Cardiac muscle cell (in vitro differentiated cells and primary cell): ENCODE measurements around the gene USP9X. TPM values are rescaled to one million over a fixed set of nuclear protein-coding genes. Genes with fewer than 3 reads are reported as not detected.

Source experiments
- DNase-seq, 2 donors: peaks; one replicate each; pipeline versions ENCODE4 v3.0.0 to v3.0.0-alpha.2; 2010 to 2017; ENCODE audit warnings: low read depth in 1 of 2, low spot score in 1 of 2
- H3K27ac ChIP-seq: fragments of 200-600 bp; sonication (generic); 2 replicates; pipeline ENCODE4 v1.5.1; 2016
- H3K27me3 ChIP-seq: fragments of 200-600 bp; sonication (generic); 2 replicates; pipeline ENCODE4 v1.6.0; 2016; ENCODE audit warnings: control low read depth
- H3K36me3 ChIP-seq: fragments of 200-600 bp; sonication (generic); 2 replicates; pipeline ENCODE4 v1.5.1; 2016; ENCODE audit warnings: control low read depth
- H3K4me1 ChIP-seq: fragments of 200-600 bp; sonication (generic); 2 replicates; pipeline ENCODE4 v1.8.1; 2017; ENCODE audit warnings: low read depth, mild to moderate bottlenecking, mixed run types
- H3K4me3 ChIP-seq: fragments of 200-600 bp; sonication (generic); 2 replicates; pipeline ENCODE4 v1.5.1; 2016; ENCODE audit warnings: mild to moderate bottlenecking
- H3K9me3 ChIP-seq: fragments of 200-600 bp; sonication (generic); 2 replicates; pipeline ENCODE4 v1.5.1; 2017; ENCODE audit warnings: low read depth, mild to moderate bottlenecking, control low read depth
- CTCF ChIP-seq: IDR thresholded peaks from 2 replicates; pipeline ENCODE4 v1.5.1; 2012; ENCODE audit warnings: low read depth, mild to moderate bottlenecking, low read length
- polyA plus RNA-seq: library from polyadenylated mRNA; unstranded; fragments of >200 nt; fragmentation: Nextera tagmentation; extraction: Ambion mirVana; gene quantifications from 2 replicates; pipeline ENCODE4 v1.2.1, GENCODE V29; 2016
- total RNA-seq: library from RNA; depleted of rRNA; stranded (reverse); fragments of >200 nt; gene quantifications from 2 replicates; pipeline ENCODE4 v1.2.3, GENCODE V29; 2016

The USP9X gene
- total and polyA plus RNA-seq, 2 experiments from 2014 or later: 43.1 to 95.6 TPM

- peak; percentile 50 to 77 for DNase-seq
- peaks cover 21% of the 10 kb centered on the region for H3K4me1 ChIP-seq
- H3K9me3 ChIP-seq: no peaks in the 10 kb centered on the region
- H3K27ac ChIP-seq: peak overlapping the region; percentile 100
- no peak for TF ChIP-seq CTCF
- H3K36me3 ChIP-seq: no peaks in the 10 kb centered on the region
- peak overlapping the region; percentile 87 for H3K4me3 ChIP-seq
- H3K27me3 ChIP-seq: no peaks in the 10 kb centered on the region
These were observed 807 bp downstream of the USP9X start for GRCh38 chrX:41085878-41086626.

GRCh38 chrX:41086627-41086932 lies 1.3 kb downstream of the USP9X start:
- no peaks in the 10 kb centered on the region for H3K36me3 ChIP-seq
- H3K27me3 ChIP-seq: no peaks in the 10 kb centered on the region
- no peak for TF ChIP-seq CTCF
- H3K4me1 ChIP-seq: peaks cover 21% of the 10 kb centered on the region
- DNase-seq: no peak
- peak overlapping the region; percentile 100 for H3K27ac ChIP-seq
- peak overlapping the region; percentile 87 for H3K4me3 ChIP-seq
- no peaks in the 10 kb centered on the region for H3K9me3 ChIP-seq

GRCh38 chrX:41087201-41087600 lies 2.0 kb downstream of the USP9X start:
- no peak for TF ChIP-seq CTCF
- peak overlapping the region; percentile 100 for H3K27ac ChIP-seq

GRCh38 chrX:41090568-41091238 lies 5.5 kb downstream of the USP9X start:
- no peaks in the 10 kb centered on the region for H3K36me3 ChIP-seq
- H3K27ac ChIP-seq: no peak overlapping the region
- no peaks in the 10 kb centered on the region for H3K9me3 ChIP-seq
- H3K4me3 ChIP-seq: no peak overlapping the region
- TF ChIP-seq CTCF: no peak
- H3K4me1 ChIP-seq: peaks cover 24% of the 10 kb centered on the region
- DNase-seq: peak in 1 of 2 donors; percentile 17
- H3K27me3 ChIP-seq: no peaks in the 10 kb centered on the region

More at GRCh38 chrX:41087201-41087600, 2.0 kb downstream of the USP9X start:
- H3K36me3 ChIP-seq: no peaks in the 10 kb centered on the region
- H3K9me3 ChIP-seq: no peaks in the 10 kb centered on the region
- H3K27me3 ChIP-seq: no peaks in the 10 kb centered on the region
- H3K4me3 ChIP-seq: peak overlapping the region; percentile 87
- peaks cover 21% of the 10 kb centered on the region for H3K4me1 ChIP-seq
- no peak for DNase-seq

GRCh38 chrX:41092776-41093175 lies 7.5 kb downstream of the USP9X start:
- no peak for DNase-seq
- Histone ChIP-seq H3K36me3 (no peaks in the 10 kb centered on the region), H3K27me3 (no peaks in the 10 kb centered on the region), H3K27ac (no peak overlapping the region), H3K4me3 (no peak overlapping the region), H3K9me3 (no peaks in the 10 kb centered on the region), H3K4me1 (peaks cover 30% of the 10 kb centered on the region)
- TF ChIP-seq CTCF: no peak
